OCI-LY3 (cell line): ENCODE data around the gene IFIT1.

Experiments
- EZH2phosphoT487 ChIP-seq: fragments of 200-600 bp; shearing (Covaris generic); IDR thresholded peaks from 2 replicates; pipeline ENCODE4 v1.6.1; 2018; ENCODE audit warnings: antibody characterized with exemption, mixed run types, low read depth
- TF ChIP-seq, protein P1 (sequence below): fragments of 200-600, 300-600 bp; sonication (generic); IDR thresholded peaks from 2 replicates; pipeline ENCODE4 v1.5.1; 2014; ENCODE audit warnings: antibody characterized with exemption, low read length, low read depth

DNA sequence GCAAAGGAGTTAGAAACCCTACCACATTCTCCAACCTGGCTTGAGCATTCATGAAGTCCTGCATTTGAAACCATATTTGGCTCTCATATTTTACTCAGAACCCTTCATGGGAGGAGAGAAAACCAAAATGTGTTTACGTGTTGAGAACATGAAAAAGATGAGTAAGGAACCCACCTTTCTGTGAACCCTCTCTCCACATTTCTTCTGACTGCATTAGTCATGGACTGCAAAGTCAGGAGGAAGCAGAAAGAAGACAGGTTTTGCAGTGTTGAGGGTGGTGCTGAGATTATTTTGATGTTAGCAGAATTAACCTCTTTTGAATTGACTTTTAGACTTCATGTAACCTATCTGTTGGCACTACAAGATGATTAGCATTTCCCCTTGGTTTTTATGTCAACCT, 9.7 kb upstream of the IFIT1 start:
- TF ChIP-seq, protein P1, sequence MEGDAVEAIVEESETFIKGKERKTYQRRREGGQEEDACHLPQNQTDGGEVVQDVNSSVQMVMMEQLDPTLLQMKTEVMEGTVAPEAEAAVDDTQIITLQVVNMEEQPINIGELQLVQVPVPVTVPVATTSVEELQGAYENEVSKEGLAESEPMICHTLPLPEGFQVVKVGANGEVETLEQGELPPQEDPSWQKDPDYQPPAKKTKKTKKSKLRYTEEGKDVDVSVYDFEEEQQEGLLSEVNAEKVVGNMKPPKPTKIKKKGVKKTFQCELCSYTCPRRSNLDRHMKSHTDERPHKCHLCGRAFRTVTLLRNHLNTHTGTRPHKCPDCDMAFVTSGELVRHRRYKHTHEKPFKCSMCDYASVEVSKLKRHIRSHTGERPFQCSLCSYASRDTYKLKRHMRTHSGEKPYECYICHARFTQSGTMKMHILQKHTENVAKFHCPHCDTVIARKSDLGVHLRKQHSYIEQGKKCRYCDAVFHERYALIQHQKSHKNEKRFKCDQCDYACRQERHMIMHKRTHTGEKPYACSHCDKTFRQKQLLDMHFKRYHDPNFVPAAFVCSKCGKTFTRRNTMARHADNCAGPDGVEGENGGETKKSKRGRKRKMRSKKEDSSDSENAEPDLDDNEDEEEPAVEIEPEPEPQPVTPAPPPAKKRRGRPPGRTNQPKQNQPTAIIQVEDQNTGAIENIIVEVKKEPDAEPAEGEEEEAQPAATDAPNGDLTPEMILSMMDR = no peak
- no peak for TF ChIP-seq EZH2phosphoT487
